HEK293T (cell line): Measurements from ENCODE around the gene NRM.

Source experiments
- CTCF ChIA-PET: fragments of 350-600 bp; formaldehyde crosslinking; extraction: SDS; loops from one replicate; lab custom pipeline; 2021; ENCODE audit warnings: antibody characterized with exemption, inconsistent platforms; lab: Yijun Ruan, JAX
- POLR2A ChIA-PET: fragments of 350-600 bp; formaldehyde crosslinking; extraction: SDS; loops from one replicate; lab custom pipeline; 2020; ENCODE audit warnings: antibody characterized with exemption, inconsistent platforms; lab: Yijun Ruan, JAX
- DNase-seq: peaks from one replicate; pipeline ENCODE4 v3.0.0; 2012; ENCODE audit warnings: mixed read lengths; ENCODE audit errors: extremely low spot score
- ARNT ChIP-seq: fragments of 450-650 bp; IDR thresholded peaks from 2 replicates; pipeline ENCODE4 v1.6.1; 2017; ENCODE audit warnings: mild to moderate bottlenecking
- BHLHE40 ChIP-seq: fragments of 450-650 bp; IDR thresholded peaks from 2 replicates; pipeline ENCODE4 v1.6.1; 2016; ENCODE audit warnings: mild to moderate bottlenecking, moderate library complexity, borderline replicate concordance
- CTBP1 ChIP-seq: fragments of 450-650 bp; IDR thresholded peaks from 2 replicates; pipeline ENCODE4 v1.6.1; 2016; ENCODE audit warnings: borderline replicate concordance
- ELF4 ChIP-seq: fragments of 450-650 bp; IDR thresholded peaks from 2 replicates; pipeline ENCODE4 v1.6.1; 2017; ENCODE audit warnings: antibody characterized with exemption
- FOXA1 ChIP-seq: fragments of 450-650 bp; IDR thresholded peaks from 2 replicates; pipeline ENCODE4 v1.6.1; 2016; ENCODE audit warnings: mild to moderate bottlenecking
- FOXK2 ChIP-seq: fragments of 450-650 bp; IDR thresholded peaks from 2 replicates; pipeline ENCODE4 v1.6.1; 2016; ENCODE audit warnings: mild to moderate bottlenecking
- FOXM1 ChIP-seq: fragments of 450-650 bp; IDR thresholded peaks from 2 replicates; pipeline ENCODE4 v1.6.1; 2017; ENCODE audit warnings: mild to moderate bottlenecking, borderline replicate concordance
- HDGF ChIP-seq: fragments of 450-650 bp; IDR thresholded peaks from 2 replicates; pipeline ENCODE4 v1.6.1; 2017; ENCODE audit warnings: antibody characterized with exemption, borderline replicate concordance
- L3MBTL2 ChIP-seq: fragments of 450-650 bp; conservative IDR thresholded peaks from 2 replicates; pipeline ENCODE4 v1.6.1; 2016; ENCODE audit warnings: mild to moderate bottlenecking
- LEF1 ChIP-seq: fragments of 450-650 bp; IDR thresholded peaks from 2 replicates; pipeline ENCODE4 v1.6.1; 2017; ENCODE audit warnings: mild to moderate bottlenecking, borderline replicate concordance
- NFRKB ChIP-seq: fragments of 450-650 bp; IDR thresholded peaks from 2 replicates; pipeline ENCODE4 v1.6.1; 2016; ENCODE audit warnings: mild to moderate bottlenecking, moderate library complexity
- SP1 ChIP-seq: fragments of 450-650 bp; IDR thresholded peaks from 2 replicates; pipeline ENCODE4 v1.6.1; 2017
- SUZ12 ChIP-seq: fragments of 450-650 bp; IDR thresholded peaks from 2 replicates; pipeline ENCODE4 v1.6.1; 2016; ENCODE audit warnings: mild to moderate bottlenecking
- TARDBP ChIP-seq: fragments of 450-650 bp; IDR thresholded peaks from 2 replicates; pipeline ENCODE4 v1.6.1; 2016
- ZNF384 ChIP-seq: fragments of 450-650 bp; IDR thresholded peaks from 2 replicates; pipeline ENCODE4 v1.6.1; 2016
- TF ChIP-seq, protein P1 (sequence below): fragments of 450-650 bp; IDR thresholded peaks from 2 replicates; pipeline ENCODE4 v1.6.1; 2016

NRM gene

DNA sequence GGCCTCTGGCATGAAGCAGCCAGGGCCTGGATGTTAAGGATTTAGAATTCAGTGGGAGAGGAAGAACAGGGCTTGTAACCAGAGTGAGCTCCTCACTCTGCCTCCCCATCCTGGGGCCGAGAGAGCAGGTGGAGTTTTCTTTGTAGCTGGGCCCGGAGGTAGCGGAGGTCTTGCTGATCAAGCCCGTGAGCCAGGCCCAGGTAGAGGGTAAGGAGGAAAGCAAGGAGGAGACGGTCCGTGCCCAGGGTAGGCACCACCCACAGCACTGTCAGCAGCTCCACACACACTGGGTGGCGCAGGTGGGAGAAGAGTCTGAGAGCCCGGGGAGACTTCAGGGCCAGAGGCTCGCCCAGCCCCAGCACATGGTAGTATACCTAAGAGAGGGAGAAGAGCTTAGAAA, 2.2 kb downstream of the NRM start:
- CTCF ChIA-PET = interaction anchor here (0.7 to 1.9 kb wide), 3 partner anchors 9 to 42 kb away, joined by 3 to 6 read pairs (median 4); no protein-coding TSS in a partner anchor
- TF ChIP-seq L3MBTL2 = no peak
- TF ChIP-seq, protein P1, sequence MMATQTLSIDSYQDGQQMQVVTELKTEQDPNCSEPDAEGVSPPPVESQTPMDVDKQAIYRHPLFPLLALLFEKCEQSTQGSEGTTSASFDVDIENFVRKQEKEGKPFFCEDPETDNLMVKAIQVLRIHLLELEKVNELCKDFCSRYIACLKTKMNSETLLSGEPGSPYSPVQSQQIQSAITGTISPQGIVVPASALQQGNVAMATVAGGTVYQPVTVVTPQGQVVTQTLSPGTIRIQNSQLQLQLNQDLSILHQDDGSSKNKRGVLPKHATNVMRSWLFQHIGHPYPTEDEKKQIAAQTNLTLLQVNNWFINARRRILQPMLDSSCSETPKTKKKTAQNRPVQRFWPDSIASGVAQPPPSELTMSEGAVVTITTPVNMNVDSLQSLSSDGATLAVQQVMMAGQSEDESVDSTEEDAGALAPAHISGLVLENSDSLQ = no peak
- TF ChIP-seq LEF1 = no peak
- no peak for DNase-seq
- POLR2A ChIA-PET = interaction anchor here (1.4 to 6.3 kb wide), 4 partner anchors 16 to 34 kb away, joined by 4 to 101 read pairs (median 32); partner anchors contain the start of gene MDC1

DNA sequence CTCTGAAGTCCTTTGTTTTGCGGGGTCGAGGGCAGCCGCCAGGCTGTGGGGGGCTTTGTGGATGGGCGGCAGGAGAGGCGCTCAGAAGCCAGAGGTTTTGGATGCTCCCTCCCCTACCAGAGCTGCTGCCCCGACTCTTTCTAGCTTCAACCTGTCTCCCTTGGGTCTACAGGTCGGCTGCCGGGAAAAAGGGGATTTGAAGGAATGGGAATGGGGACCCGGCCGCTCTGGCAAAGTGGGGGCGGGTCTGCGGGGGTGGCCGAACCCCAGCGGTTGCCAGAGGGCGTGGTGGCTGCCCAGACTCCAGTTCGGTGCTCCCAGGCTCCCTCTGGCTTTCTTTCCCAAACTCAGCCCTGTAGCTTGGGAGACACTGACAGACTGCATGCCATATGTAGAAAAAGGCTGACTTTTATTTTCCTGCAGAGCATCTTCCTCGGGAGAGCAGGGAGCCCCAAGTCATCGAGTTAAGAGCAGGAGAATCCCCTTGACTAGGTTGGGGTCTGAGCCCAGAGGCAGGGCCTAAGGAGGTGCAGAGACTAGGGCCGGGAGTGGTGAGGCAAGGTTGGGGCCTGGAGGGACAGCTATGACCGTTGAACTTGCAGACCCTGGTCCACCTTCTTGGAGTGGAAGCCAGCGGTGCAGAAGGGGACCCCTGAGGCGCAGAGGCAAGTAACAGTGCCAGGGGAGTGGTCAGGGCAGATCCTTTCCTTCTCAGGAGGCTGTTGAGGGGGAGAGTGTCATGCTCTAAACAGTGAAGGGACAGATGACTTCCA, 2.9 kb downstream of the NRM start:
- CTCF ChIA-PET = interaction anchor here (0.7 to 1.9 kb wide), 3 partner anchors 9 to 43 kb away, joined by 3 to 6 read pairs (median 4); no protein-coding TSS in a partner anchor
- no peak for DNase-seq
- POLR2A ChIA-PET = interaction anchor here (1.1 to 6.3 kb wide), 7 partner anchors 9 to 34 kb away, joined by 3 to 101 read pairs (median 5); partner anchors contain the start of genes DHX16 and MDC1
- TF ChIP-seq ELF4 (no peak), HDGF (0 out of 2 replicates have a peak, but pooled peaks have one; percentile 24)

DNA sequence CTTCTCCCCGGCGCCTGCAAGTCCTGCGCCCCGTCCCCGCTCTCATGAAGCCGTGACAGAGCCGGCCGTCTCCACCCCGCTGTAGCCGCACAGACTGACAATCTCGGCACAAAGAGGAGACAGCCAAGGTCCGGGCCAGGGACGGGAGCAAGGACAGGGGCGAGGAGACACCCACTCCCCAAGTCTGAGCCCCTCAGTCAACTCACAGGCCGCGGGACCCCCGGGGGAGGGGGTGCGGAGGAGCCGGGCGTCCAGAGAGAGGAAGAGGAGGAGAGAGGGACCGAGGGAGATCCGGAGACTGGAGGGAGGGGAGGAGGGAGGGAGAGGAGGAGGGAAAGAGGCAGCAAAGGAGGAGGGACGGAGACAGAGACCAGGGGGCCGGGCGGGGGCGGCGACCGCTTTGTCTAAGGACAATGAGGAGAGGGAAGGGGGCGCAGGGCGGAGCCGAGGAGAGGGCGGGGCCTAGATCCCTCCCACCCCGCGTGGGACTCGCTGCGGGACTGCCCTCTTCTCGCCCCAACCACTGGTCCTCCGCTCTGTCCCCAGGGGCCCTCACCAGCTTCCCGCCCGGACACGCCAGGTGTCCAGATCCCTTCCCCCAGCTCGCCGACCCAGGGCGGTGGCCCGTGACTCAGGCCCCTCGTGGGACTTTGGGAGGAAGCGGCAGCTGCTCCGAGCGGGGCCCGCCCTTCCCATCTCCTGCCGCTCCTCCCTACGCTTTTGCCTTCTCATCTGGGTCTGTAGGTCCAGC, 3.7 kb downstream of the NRM start:
- CTCF ChIA-PET = interaction anchor here (0.5 to 1.9 kb wide), 3 partner anchors 8 to 44 kb away, joined by 3 to 6 read pairs (median 3); no protein-coding TSS in a partner anchor
- TF ChIP-seq, protein P1 = peak; percentile 53; the same call in 1 of the 2 replicates
- no peak for TF ChIP-seq FOXM1
- 0 out of 2 replicates have a peak, but pooled peaks have one; percentile 31 for TF ChIP-seq L3MBTL2
- no peak for TF ChIP-seq NFRKB
- TF ChIP-seq ELF4 = no peak
- peak; percentile 69 for TF ChIP-seq TARDBP
- POLR2A ChIA-PET = interaction anchor here (1.1 to 6.3 kb wide), 6 partner anchors 8 to 35 kb away, joined by 3 to 101 read pairs (median 6); partner anchors contain the start of genes DHX16 and MDC1
- DNase-seq = peak; percentile 54

DNA sequence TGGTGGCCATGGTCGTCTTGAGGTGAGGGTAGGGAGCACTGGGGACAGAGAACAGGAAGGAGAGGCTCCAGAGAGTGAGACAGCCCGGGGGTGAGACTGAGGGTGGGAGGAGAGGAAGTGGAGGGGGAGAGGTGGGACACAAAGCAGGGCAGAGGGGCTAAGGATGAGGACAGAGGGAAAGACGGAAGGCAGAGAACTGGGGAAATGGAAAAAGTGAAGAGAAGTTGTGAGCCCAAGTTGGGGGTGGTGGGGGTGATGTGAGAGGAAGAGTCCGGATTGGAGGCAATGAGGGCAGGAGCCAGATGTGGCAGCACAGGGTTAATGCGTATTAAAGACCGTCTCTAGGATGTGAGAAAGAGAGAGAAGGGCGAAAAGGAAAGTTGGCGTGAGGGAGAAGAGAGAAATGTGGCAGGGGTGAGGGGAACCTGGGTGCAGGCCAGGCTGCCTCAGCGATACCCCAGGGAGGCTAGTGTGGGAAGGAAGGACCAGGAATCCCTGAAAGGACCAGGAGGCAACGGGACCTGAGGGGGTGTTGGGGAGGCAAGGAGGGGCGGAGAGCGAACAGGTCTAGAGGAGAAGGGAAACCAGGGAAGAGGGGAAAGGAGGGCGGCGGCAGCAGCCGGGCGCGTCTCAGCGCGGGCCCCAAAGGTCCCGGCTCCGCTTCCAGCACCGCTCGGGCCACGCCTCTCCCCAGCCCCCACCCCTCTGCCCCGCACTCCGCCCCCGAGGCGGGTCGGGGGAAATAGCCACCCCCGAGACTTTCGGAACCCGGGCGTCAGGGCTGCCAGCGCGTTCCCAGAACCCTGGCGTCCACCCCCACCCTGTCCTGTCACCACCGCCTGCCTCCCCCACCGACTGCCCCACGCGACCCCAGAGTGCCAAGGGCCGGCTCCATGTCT, 4.5 kb downstream of the NRM start, which contains the start of gene PPP1R18:
Gene PPP1R18, minus strand, starts transcription at position 637 of the 899 bp plus-strand sequence. Its CDS starts 627 bp downstream, at position 10.
- ChIA-PET POLR2A (interaction anchor here (0.8 to 1.2 kb wide), 2 partner anchors 11 to 32 kb away, joined by 3 read pairs; no protein-coding TSS in a partner anchor), CTCF (no interaction called here)
- DNase-seq = peak; percentile 39
- TF ChIP-seq ELF4 = no peak
- no peak for TF ChIP-seq ARNT
- TF ChIP-seq LEF1 = no peak
- TF ChIP-seq NFRKB = no peak
- no peak for TF ChIP-seq TARDBP
- TF ChIP-seq ZNF384 = no peak
- no peak for TF ChIP-seq FOXA1
- no peak for TF ChIP-seq BHLHE40
- TF ChIP-seq, protein P1 = no peak
- no peak for TF ChIP-seq FOXK2
- TF ChIP-seq SUZ12 = no peak
- TF ChIP-seq HDGF = no peak
- TF ChIP-seq L3MBTL2 = no peak
- no peak for TF ChIP-seq FOXM1
- no peak for TF ChIP-seq SP1
- no peak for TF ChIP-seq CTBP1

DNA sequence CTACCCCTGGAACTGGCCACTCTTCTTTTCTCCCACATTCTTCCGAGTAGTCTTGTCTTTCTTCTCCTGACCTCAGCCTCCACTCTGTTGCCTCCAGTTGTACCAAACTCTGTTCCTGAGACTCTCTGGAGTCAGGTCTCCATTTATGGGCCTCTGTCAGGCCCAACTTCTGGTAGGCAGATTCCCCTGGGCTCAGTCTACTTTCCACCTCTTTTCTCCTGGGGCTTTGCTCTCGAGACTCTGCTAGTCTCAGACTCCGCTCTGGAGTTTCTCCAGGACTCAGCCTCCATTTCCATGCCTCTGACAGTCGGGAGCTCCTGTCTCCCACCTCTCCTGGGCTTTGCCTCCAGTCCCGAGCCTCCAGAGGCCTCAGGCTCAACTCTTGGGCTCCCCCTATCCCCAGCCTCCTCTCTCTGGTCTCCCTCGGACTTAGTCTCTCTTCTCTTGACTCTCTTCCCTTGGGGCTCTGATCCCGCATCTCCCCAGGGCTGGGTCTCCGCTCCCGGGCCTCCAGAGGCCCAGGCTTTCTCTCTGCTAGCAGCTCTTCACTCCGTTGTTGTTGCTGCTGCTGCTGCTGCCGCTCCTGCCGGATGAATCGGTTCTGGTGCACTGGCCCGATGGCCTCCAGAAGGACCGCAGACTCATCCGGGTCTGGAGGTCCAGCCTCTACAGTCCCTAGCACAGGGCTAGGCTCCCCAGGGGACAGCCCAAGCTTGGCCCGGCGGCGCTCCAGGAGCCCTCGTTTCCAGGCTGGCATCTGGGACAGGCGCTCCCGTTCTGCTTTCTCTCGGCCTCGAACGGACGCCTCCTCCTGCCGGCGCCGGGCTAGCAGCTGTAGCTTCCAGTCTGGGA, 5.4 kb downstream of the NRM start:
- TF ChIP-seq SP1 (no peak), ELF4 (no peak), HDGF (no peak), TARDBP (no peak), CTBP1 (no peak), BHLHE40 (no peak), NFRKB (no peak), FOXA1 (no peak), ARNT (no peak), SUZ12 (no peak), ZNF384 (no peak), LEF1 (no peak), FOXK2 (no peak)
- TF ChIP-seq, protein P1 = no peak
- POLR2A ChIA-PET = interaction anchor here (0.6 to 1.2 kb wide), 6 partner anchors 10 to 37 kb away, joined by 3 to 5 read pairs (median 3); partner anchors contain the start of genes DHX16 and MDC1
- no peak for DNase-seq
- CTCF ChIA-PET = interaction anchor here (0.6 to 1.0 kb wide), 3 partner anchors 30 to 143 kb away, joined by 3 to 5 read pairs (median 4); no protein-coding TSS in a partner anchor
